Measurements from ENCODE around the gene C1orf74. TPM values are rescaled to one million over a fixed set of nuclear protein-coding genes. Genes with fewer than 3 reads are reported as not detected.
"Not testable (repeated sequence)": the region's sequence is repeated elsewhere in the genome, so short reads cannot be mapped to it uniquely, and the experiment has no call there.

C1orf74 gene
- total RNA-seq, 6 experiments from 2014 or later: 1.8 to 2.7 (median 2.4) TPM

- no peak overlapping the region for H3K27ac Mint-ChIP-seq
- no peaks in the 10 kb centered on the region for H3K36me3 Mint-ChIP-seq (ENCODE audit: low read depth)
- peaks cover 3% of the 10 kb centered on the region for H3K27me3 Mint-ChIP-seq (ENCODE audit: insufficient read depth)
- no peak overlapping the region for H3K4me3 Mint-ChIP-seq
- H3K4me1 Mint-ChIP-seq (ENCODE audit: low read depth): peaks cover 30% of the 10 kb centered on the region
- peak; percentile 53 for TF ChIP-seq CTCF (IDR thresholded peaks at IDR 0.05)
- no peaks in the 10 kb centered on the region for H3K9me3 Mint-ChIP-seq
- DNase-seq: no peak
Measured at GRCh38 chr1:209797978-209798639, 13.8 kb upstream of the C1orf74 start.

GRCh38 chr1:209793711-209794110, 9.4 kb upstream of the C1orf74 start:
- not testable (repeated sequence) for DNase-seq; H3K27me3 Mint-ChIP-seq (ENCODE audit: insufficient read depth); H3K27ac Mint-ChIP-seq; H3K36me3 Mint-ChIP-seq (ENCODE audit: low read depth); H3K4me3 Mint-ChIP-seq; H3K9me3 Mint-ChIP-seq
- H3K4me1 Mint-ChIP-seq (ENCODE audit: low read depth): peaks cover 21% of the 10 kb centered on the region

- no peaks in the 10 kb centered on the region for H3K36me3 Mint-ChIP-seq (ENCODE audit: low read depth)
- H3K4me1 Mint-ChIP-seq (ENCODE audit: low read depth): peaks cover 12% of the 10 kb centered on the region
- H3K4me3 Mint-ChIP-seq: no peak overlapping the region
- DNase-seq: no peak
- no peak overlapping the region for H3K27ac Mint-ChIP-seq
- H3K27me3 Mint-ChIP-seq (ENCODE audit: insufficient read depth): peaks cover 7% of the 10 kb centered on the region
- no peaks in the 10 kb centered on the region for H3K9me3 Mint-ChIP-seq
- TF ChIP-seq CTCF (IDR thresholded peaks at IDR 0.05): no peak
Measured at GRCh38 chr1:209791920-209792319, 7.6 kb upstream of the C1orf74 start.

- H3K27me3 Mint-ChIP-seq (ENCODE audit: insufficient read depth): peaks cover 7% of the 10 kb centered on the region
- no peak for DNase-seq
- H3K4me1 Mint-ChIP-seq (ENCODE audit: low read depth): peaks cover 12% of the 10 kb centered on the region
- no peaks in the 10 kb centered on the region for H3K36me3 Mint-ChIP-seq (ENCODE audit: low read depth)
- H3K9me3 Mint-ChIP-seq: no peaks in the 10 kb centered on the region
- TF ChIP-seq CTCF (IDR thresholded peaks at IDR 0.05): no peak
- H3K4me3 Mint-ChIP-seq: no peak overlapping the region
- H3K27ac Mint-ChIP-seq: no peak overlapping the region; the same call in 1 of the 2 replicates
Measured at GRCh38 chr1:209790286-209791193, 6.2 kb upstream of the C1orf74 start.

- peaks cover 7% of the 10 kb centered on the region for H3K27me3 Mint-ChIP-seq (ENCODE audit: insufficient read depth)
- H3K4me3 Mint-ChIP-seq: no peak overlapping the region
- no peaks in the 10 kb centered on the region; the same call in 1 of the 2 replicates for H3K36me3 Mint-ChIP-seq (ENCODE audit: low read depth)
- no peak for TF ChIP-seq CTCF (IDR thresholded peaks at IDR 0.05)
- H3K27ac Mint-ChIP-seq: no peak overlapping the region
- no peak for DNase-seq
- peaks cover 16% of the 10 kb centered on the region for H3K4me1 Mint-ChIP-seq (ENCODE audit: low read depth)
- no peaks in the 10 kb centered on the region for H3K9me3 Mint-ChIP-seq
Measured at GRCh38 chr1:209789245-209789644, 4.9 kb upstream of the C1orf74 start.

GRCh38 chr1:209787551-209787950, 3.2 kb upstream of the C1orf74 start:
- H3K36me3 Mint-ChIP-seq (ENCODE audit: low read depth): no peaks in the 10 kb centered on the region; the same call in 1 of the 2 replicates
- peaks cover 7% of the 10 kb centered on the region for H3K27me3 Mint-ChIP-seq (ENCODE audit: insufficient read depth)
- H3K4me3 Mint-ChIP-seq: no peak overlapping the region
- peaks cover 27% of the 10 kb centered on the region for H3K4me1 Mint-ChIP-seq (ENCODE audit: low read depth)
- no peaks in the 10 kb centered on the region for H3K9me3 Mint-ChIP-seq
- H3K27ac Mint-ChIP-seq: no peak overlapping the region
- no peak for DNase-seq
- no peak for TF ChIP-seq CTCF (IDR thresholded peaks at IDR 0.05)

All from HFFc6 (cell line).